K562 (cell line): ENCODE data around the gene EPB41L4B. TPM values are rescaled to one million over a fixed set of nuclear protein-coding genes. Genes with fewer than 3 reads are reported as not detected.

Experiments used
- AFF4 ChIP-seq: sonication (generic); formaldehyde crosslinking; IDR thresholded peaks from 2 replicates; pipeline ENCODE4 v1.8.0; 2023; ENCODE audit warnings: mild to moderate bottlenecking, missing genetic modification reagents
- ARID4B ChIP-seq: sonication (generic); formaldehyde crosslinking; IDR thresholded peaks from 2 replicates; pipeline ENCODE4 v1.8.0; 2022; ENCODE audit warnings: mild to moderate bottlenecking, missing genetic modification reagents
- CHD1 ChIP-seq: fragments of 200-600 bp; sonication (generic); IDR thresholded peaks from one replicate; pipeline ENCODE4 v1.6.1; 2012; ENCODE audit warnings: mild to moderate bottlenecking, moderate library complexity, low read length, inconsistent platforms
- CHD2 ChIP-seq: IDR thresholded peaks from 2 replicates; pipeline ENCODE4 v1.6.1; 2011; ENCODE audit warnings: low read depth, low read length
- COPS2 ChIP-seq: fragments of 450-650 bp; conservative IDR thresholded peaks from 2 replicates; pipeline ENCODE4 v1.6.1; 2016; ENCODE audit warnings: mild to moderate bottlenecking, moderate library complexity
- ELF1 ChIP-seq: fragments of 200-800 bp; sonication (Bioruptor generic); IDR thresholded peaks from 2 replicates; pipeline ENCODE4 v1.6.1; 2016; ENCODE audit warnings: missing genetic modification characterization, missing compliant biosample characterization
- FOXK2 ChIP-seq, 2 experiments: fragments of 450-650 bp; IDR thresholded peaks in 1 of 2; conservative IDR thresholded peaks in 1 of 2; 2 replicates each; pipeline ENCODE4 v1.6.1; 2016; ENCODE audit warnings: low read depth in 2 of 2, mild to moderate bottlenecking in 1 of 2
- LCOR ChIP-seq: sonication (generic); formaldehyde crosslinking; IDR thresholded peaks from 2 replicates; pipeline ENCODE4 v1.8.0; 2022; ENCODE audit warnings: mild to moderate bottlenecking, missing genetic modification reagents
- MECOM ChIP-seq: fragments of 250-450 bp; sonication (Bioruptor Pico); IDR thresholded peaks from 2 replicates; pipeline ENCODE4 v1.8.0; 2022; ENCODE audit warnings: inconsistent platforms
- RBM17 ChIP-seq: fragments of 200-400 bp; formaldehyde crosslinking; IDR thresholded peaks from 2 replicates; pipeline ENCODE4 v1.6.1; 2017; ENCODE audit warnings: low read depth, mild to moderate bottlenecking, low read length, borderline replicate concordance
- SP1 ChIP-seq: sonication (generic); formaldehyde crosslinking; IDR thresholded peaks from 2 replicates; pipeline ENCODE4 v1.8.1; 2022; ENCODE audit warnings: mild to moderate bottlenecking, missing genetic modification reagents
- ZBTB12 ChIP-seq: fragments of 250-450 bp; sonication (Bioruptor Pico); IDR thresholded peaks from 2 replicates; pipeline ENCODE4 v1.4.0; 2020
- ZBTB33 ChIP-seq: sonication (generic); formaldehyde crosslinking; IDR thresholded peaks from 2 replicates; pipeline ENCODE4 v1.8.1; 2023; ENCODE audit warnings: mild to moderate bottlenecking, missing genetic modification reagents
- ZNF354B ChIP-seq: fragments of 250-450 bp; sonication (Bioruptor Pico); IDR thresholded peaks from 2 replicates; pipeline ENCODE4 v1.4.0; 2020
- ZSCAN29 ChIP-seq: fragments of 450-650 bp; IDR thresholded peaks from 2 replicates; pipeline ENCODE4 v1.6.1; 2017
- polyA plus RNA-seq, 8 experiments: library from polyadenylated mRNA; depleted of rRNA in 4 of 8; stranded (reverse) in 5 of 8; unstranded in 3 of 8; fragments of >200 nt; fragmentation: Nextera tagmentation in 2 of 8; fragmentation: Illumina TruSeq in 1 of 8; extraction: Ambion mirVana in 2 of 8; extraction: Trizol in 1 of 8; gene quantifications; 2 replicates each; pipeline versions ENCODE4 v1.2.1 to v1.2.3, GENCODE V29; 2011 to 2014; ENCODE audit warnings: inconsistent platforms in 1 of 8, missing spikeins in 1 of 8
- total RNA-seq, 7 experiments: library from RNA; depleted of rRNA in 6 of 7; stranded (reverse); fragments of >200 nt in 6 of 7; fragmentation: Illumina TruSeq in 2 of 7; extraction: Trizol in 2 of 7; gene quantifications; 2 replicates each; pipeline versions ENCODE4 v1.2.1 to v1.2.3, GENCODE V29; 2011 to 2021; ENCODE audit warnings: low replicate concordance in 1 of 7

Gene EPB41L4B
- total and polyA plus RNA-seq, 9 of the 15 experiments (the other 6 are each of a cell fraction or from before 2014, with no cell fraction given): 0.09 to 0.38 (median 0.21) TPM

GRCh38 chr9:109143881-109144562, 176.8 kb downstream of the EPB41L4B start (continued):
- 0 out of 2 replicates have a peak, but pooled peaks have one; percentile 21 for TF ChIP-seq SP1
- no peak for TF ChIP-seq RBM17
- TF ChIP-seq ELF1 (tag): peak; percentile 47; the same call in 1 of the 2 replicates
- no peak for TF ChIP-seq ZSCAN29
- no peak for TF ChIP-seq AFF4 (CRISPR knock-in tag)
- no peak for TF ChIP-seq CHD2
- no peak for TF ChIP-seq MECOM (CRISPR knock-in tag)
- TF ChIP-seq FOXK2 (conservative IDR thresholded peaks at IDR 0.05 in 1 of 2, IDR thresholded peaks at IDR 0.05 in 1 of 2; ENCODE audit: low read depth in 2 of 2): no peak
- no peak for TF ChIP-seq ZNF354B (CRISPR knock-in tag)
- TF ChIP-seq LCOR: 0 out of 2 replicates have a peak, but pooled peaks have one; percentile 17
- no peak for TF ChIP-seq ZBTB12 (CRISPR knock-in tag)
- TF ChIP-seq CHD1: no peak
- peak; percentile 45 for TF ChIP-seq ZBTB33 (CRISPR knock-in tag)
- no peak for TF ChIP-seq ARID4B
- TF ChIP-seq COPS2: no peak
